GM23338 (cell line): ENCODE results near the gene SORCS3. TPM values are rescaled to one million over a fixed set of nuclear protein-coding genes. Genes with fewer than 3 reads are reported as not detected.

ENCODE experiments used
- ATAC-seq: fragments of 200-7000 bp; cut with Tn5 transposase; 3 replicates; pipeline ENCODE4 v1.9.1; 2020
- DNase-seq: peaks from one replicate; pipeline ENCODE4 v3.0.0-alpha.2; 2015; ENCODE audit warnings: low spot score
- H2AFZ ChIP-seq: fragments of 200-600 bp; sonication (generic); 2 replicates; pipeline ENCODE4 v1.8.0; 2016; ENCODE audit warnings: antibody characterized with exemption, mild to moderate bottlenecking, moderate library complexity
- H3F3A ChIP-seq: fragments of 200-600 bp; sonication (generic); replicated peaks from 2 replicates; pipeline ENCODE4 v1.8.0; 2017; ENCODE audit warnings: antibody characterized with exemption, mixed run types, low read depth
- H3K27ac ChIP-seq: fragments of 200-600 bp; sonication (generic); 2 replicates; pipeline ENCODE4 v1.6.1; 2016; ENCODE audit warnings: low read depth
- H3K27me3 ChIP-seq: fragments of 200-600 bp; sonication (generic); 2 replicates; pipeline ENCODE4 v1.8.0; 2016; ENCODE audit warnings: mild to moderate bottlenecking, mixed run types, moderate library complexity; ENCODE audit not compliant: insufficient read depth
- H3K36me3 ChIP-seq: fragments of 200-600 bp; sonication (generic); 2 replicates; pipeline ENCODE4 v1.8.0; 2016; ENCODE audit warnings: mild to moderate bottlenecking; ENCODE audit not compliant: insufficient read depth
- H3K4me1 ChIP-seq: fragments of 200-600 bp; sonication (generic); 2 replicates; pipeline ENCODE4 v1.8.0; 2016; ENCODE audit warnings: mild to moderate bottlenecking, moderate library complexity; ENCODE audit not compliant: insufficient read depth
- H3K4me2 ChIP-seq: fragments of 200-600 bp; sonication (generic); 2 replicates; pipeline ENCODE4 v1.7.1; 2017; ENCODE audit warnings: mixed run types
- H3K4me3 ChIP-seq: fragments of 200-600 bp; sonication (generic); 2 replicates; pipeline ENCODE4 v1.6.1; 2016; ENCODE audit warnings: mixed run types
- H3K79me2 ChIP-seq: fragments of 200-600 bp; sonication (generic); replicated peaks from 2 replicates; pipeline ENCODE4 v1.8.0; 2017; ENCODE audit warnings: mild to moderate bottlenecking; ENCODE audit not compliant: insufficient read depth
- H3K9me2 ChIP-seq: fragments of 200-600 bp; sonication (generic); 2 replicates; pipeline ENCODE4 v1.8.0; 2017; ENCODE audit not compliant: insufficient read depth
- H4K20me1 ChIP-seq: fragments of 200-600 bp; sonication (generic); replicated peaks from 2 replicates; pipeline ENCODE4 v1.8.0; 2017; ENCODE audit warnings: mild to moderate bottlenecking; ENCODE audit not compliant: insufficient read depth
- H3K27ac Mint-ChIP-seq: 2 replicates; pipeline ENCODE4 v1.8.0; 2020; ENCODE audit warnings: inconsistent platforms, mild to moderate bottlenecking, moderate library complexity, mixed read lengths
- H3K27me3 Mint-ChIP-seq: 3 replicates; pipeline ENCODE4 v1.8.0; 2022; ENCODE audit warnings: low read depth, mild to moderate bottlenecking, moderate library complexity, mixed read lengths, inconsistent platforms; ENCODE audit not compliant: insufficient read depth, poor library complexity
- H3K36me3 Mint-ChIP-seq: 3 replicates; pipeline ENCODE4 v1.8.0; 2021; ENCODE audit warnings: low read depth, mild to moderate bottlenecking, inconsistent platforms, moderate library complexity, mixed read lengths
- H3K4me1 Mint-ChIP-seq: 3 replicates; pipeline ENCODE4 v1.8.0; 2020; ENCODE audit warnings: mild to moderate bottlenecking, inconsistent platforms, mixed read lengths
- H3K4me3 Mint-ChIP-seq: 3 replicates; pipeline ENCODE4 v1.8.0; 2021; ENCODE audit warnings: moderate library complexity, mild to moderate bottlenecking, inconsistent platforms, mixed read lengths
- H3K9me3 Mint-ChIP-seq: 3 replicates; pipeline ENCODE4 v1.8.0; 2020; ENCODE audit warnings: moderate library complexity, mild to moderate bottlenecking, inconsistent platforms, mixed read lengths
- CREB1 ChIP-seq: fragments of 250-450 bp; sonication (Bioruptor Pico); IDR thresholded peaks from 2 replicates; pipeline ENCODE4 v1.5.0; 2020; ENCODE audit warnings: low read depth, mild to moderate bottlenecking, moderate library complexity
- CTCF ChIP-seq, 2 experiments: fragments of 200-600 bp in 1 of 2; sonication (generic) in 1 of 2; conservative IDR thresholded peaks; 2 replicates each; pipeline versions ENCODE4 v1.5.1 to v1.6.1; 2016 to 2017; ENCODE audit warnings: antibody characterized with exemption in 2 of 2, low read depth in 2 of 2, mild to moderate bottlenecking in 2 of 2, moderate library complexity in 1 of 2
- ETS1 ChIP-seq: IDR thresholded peaks from 2 replicates; pipeline ENCODE4 v1.6.1; 2016; ENCODE audit warnings: antibody characterized with exemption
- EZH2 ChIP-seq: fragments of 200-600 bp; sonication (generic); IDR thresholded peaks from one replicate; pipeline ENCODE4 v1.8.0; 2017; ENCODE audit warnings: antibody characterized with exemption, mild to moderate bottlenecking, low read depth; ENCODE audit not compliant: unreplicated experiment
- EZH2phosphoT487 ChIP-seq: fragments of 200-600 bp; sonication (generic); IDR thresholded peaks from one replicate; pipeline ENCODE4 v1.8.1; 2018; ENCODE audit warnings: antibody characterized with exemption; ENCODE audit not compliant: unreplicated experiment
- NANOG ChIP-seq: IDR thresholded peaks from 2 replicates; pipeline ENCODE4 v1.6.1; 2016; ENCODE audit warnings: antibody characterized with exemption, borderline replicate concordance
- POLR2AphosphoS5 ChIP-seq: IDR thresholded peaks from 2 replicates; pipeline ENCODE4 v1.6.1; 2016; ENCODE audit warnings: antibody characterized with exemption, low read depth
- STAT1 ChIP-seq: IDR thresholded peaks from one replicate; pipeline ENCODE4 v1.6.1; 2016; ENCODE audit warnings: antibody characterized with exemption; ENCODE audit not compliant: unreplicated experiment
- ZNF331 ChIP-seq: fragments of 250-450 bp; sonication (Bioruptor Pico); IDR thresholded peaks from 2 replicates; pipeline ENCODE4 v1.5.0; 2020; ENCODE audit warnings: low read depth, mild to moderate bottlenecking, moderate library complexity
- polyA plus RNA-seq: library from polyadenylated mRNA; unstranded; fragments of >200 nt; fragmentation: Nextera tagmentation; extraction: Ambion mirVana; gene quantifications from 2 replicates; pipeline ENCODE4 v1.2.1, GENCODE V29; 2016
- total RNA-seq: library from RNA; depleted of rRNA; stranded (reverse); fragments of >200 nt; shearing (Covaris generic); gene quantifications from 2 replicates; pipeline ENCODE4 v1.2.3, GENCODE V29; 2014

SORCS3 gene
- total and polyA plus RNA-seq, 2 experiments from 2014 or later = 0.37 to 1.4 TPM

DNA sequence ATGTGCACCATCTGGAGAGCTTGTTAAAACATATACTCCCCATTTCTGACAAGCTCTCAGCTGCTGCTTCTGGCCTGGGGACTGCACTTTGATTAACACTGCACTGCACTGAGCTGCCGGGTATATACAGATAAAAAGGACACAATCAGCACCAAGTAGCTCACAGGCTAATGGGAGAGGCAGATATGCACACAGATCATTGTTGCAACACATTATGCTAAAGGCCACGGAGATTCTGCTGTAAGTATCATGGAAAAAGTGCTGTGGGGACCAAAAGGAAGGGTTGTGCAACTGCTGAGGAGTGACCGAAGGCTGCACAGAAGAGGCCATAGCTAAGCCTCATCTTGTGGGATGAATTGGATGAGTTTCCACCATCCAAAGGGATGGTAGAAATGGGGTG is 455.2 kb downstream of the SORCS3 start:
- Histone ChIP-seq H3F3A (no peaks in the 10 kb centered on the region), H4K20me1 (no peaks in the 10 kb centered on the region), H3K9me2 (peaks cover 5% of the 10 kb centered on the region; the same call in 1 of the 2 replicates), H3K4me2 (no peak overlapping the region), H2AFZ (no peak overlapping the region), H3K79me2 (no peaks in the 10 kb centered on the region), H3K27me3 (no peaks in the 10 kb centered on the region), H3K4me1 (peaks cover 9% of the 10 kb centered on the region; the same call in 1 of the 2 replicates), H3K4me3 (no peak overlapping the region), H3K36me3 (no peaks in the 10 kb centered on the region), H3K27ac (no peak overlapping the region)
- Mint-ChIP-seq H3K4me1 (peaks cover 5% of the 10 kb centered on the region), H3K4me3 (no peak overlapping the region), H3K36me3 (no peaks in the 10 kb centered on the region), H3K27me3 (peaks cover 2% of the 10 kb centered on the region), H3K9me3 (no peaks in the 10 kb centered on the region), H3K27ac (no peak overlapping the region)
- TF ChIP-seq CTCF (conservative IDR thresholded peaks at IDR 0.05; ENCODE audit: low read depth in 2 of 2) (no peak), EZH2phosphoT487 (no peak), POLR2AphosphoS5 (no peak), ZNF331 (CRISPR knock-in tag) (no peak), STAT1 (no peak), CREB1 (CRISPR knock-in tag) (no peak), EZH2 (no peak), ETS1 (no peak)
- no peak for ATAC-seq
- no peak for DNase-seq

DNA sequence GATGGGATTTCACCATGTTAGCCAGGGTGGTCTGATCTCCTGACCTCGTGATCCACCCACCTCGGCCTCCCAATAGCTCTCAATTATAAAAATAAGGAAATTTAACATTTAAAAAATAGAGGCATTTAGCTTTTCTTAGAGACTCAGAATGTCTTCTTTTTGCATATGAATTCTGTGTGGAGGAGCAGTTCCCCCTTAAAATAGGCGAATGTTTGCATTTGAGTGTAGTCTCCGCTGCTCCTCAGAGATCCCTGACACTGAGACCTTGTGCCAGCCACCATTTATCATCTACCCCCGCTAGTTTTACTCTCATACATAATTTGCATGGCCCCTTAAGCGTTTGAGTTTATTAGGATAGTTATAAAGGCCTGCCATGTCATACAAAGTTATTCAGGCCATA is 461.9 kb downstream of the SORCS3 start:
- peak overlapping the region; percentile 67; the same call in 1 of the 2 replicates for H3K27ac ChIP-seq
- H3K27ac Mint-ChIP-seq = no peak overlapping the region
- H4K20me1 ChIP-seq = no peaks in the 10 kb centered on the region
- peak; percentile 45 for ATAC-seq
- H3K27me3 Mint-ChIP-seq = no peaks in the 10 kb centered on the region
- peaks cover 58% of the 10 kb centered on the region for H3K4me1 ChIP-seq
- peaks cover 33% of the 10 kb centered on the region for H3K4me1 Mint-ChIP-seq
- peaks cover 2% of the 10 kb centered on the region; the same call in 2 of the 3 replicates for H3K9me3 Mint-ChIP-seq
- peak; percentile 5 for DNase-seq
- no peaks in the 10 kb centered on the region for H3K27me3 ChIP-seq
- no peak overlapping the region for H2AFZ ChIP-seq
- no peaks in the 10 kb centered on the region for H3K36me3 ChIP-seq
- H3K9me2 ChIP-seq = peaks cover 5% of the 10 kb centered on the region
- H3K4me3 ChIP-seq = peak overlapping the region; percentile 36
- H3K36me3 Mint-ChIP-seq = no peaks in the 10 kb centered on the region
- TF ChIP-seq NANOG (peak; percentile 74; the same call in 1 of the 2 replicates), ZNF331 (CRISPR knock-in tag) (no peak), EZH2phosphoT487 (no peak)
- H3K4me2 ChIP-seq = peak overlapping the region; percentile 46
- no peaks in the 10 kb centered on the region for H3K79me2 ChIP-seq
- no peak overlapping the region for H3K4me3 Mint-ChIP-seq
- H3F3A ChIP-seq = peaks cover 4% of the 10 kb centered on the region; the same call in 1 of the 2 replicates
